CD4-positive, alpha-beta T cell treated with Interleukin-10 for 1 hour (primary cell): ENCODE results near the gene MAGI2.
"Not testable (repeated sequence)": the region's sequence is repeated elsewhere in the genome, so short reads cannot be mapped to it uniquely, and the experiment has no call there.

Source experiments
- DNase-seq: peaks from one replicate; pipeline ENCODE4 v3.0.0-alpha.2; 2020

The MAGI2 gene

GRCh38 chr7:79034730-79035129 lies 418.7 kb downstream of the MAGI2 start:
- no peak for DNase-seq

DNA sequence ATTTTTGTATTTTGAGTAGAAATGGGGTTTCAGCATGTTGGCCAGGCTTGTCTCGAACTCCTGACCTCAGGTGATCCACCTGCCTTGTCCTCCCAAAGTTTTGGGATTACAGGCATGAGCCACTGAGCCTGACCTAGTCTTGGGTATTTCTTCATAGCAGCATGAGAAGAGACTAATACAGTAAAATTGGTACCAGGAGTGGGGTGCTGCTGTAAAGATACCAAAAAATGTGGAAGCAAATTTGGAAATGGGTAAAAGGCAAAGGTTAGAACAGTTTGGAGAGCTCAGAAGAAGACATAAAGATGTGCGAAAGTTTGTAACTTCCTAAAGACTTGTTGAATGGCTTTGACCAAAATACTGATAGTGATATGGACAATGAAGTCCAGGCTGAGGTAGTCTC lies 433.8 kb downstream of the MAGI2 start:
- not testable (repeated sequence) for DNase-seq

DNA sequence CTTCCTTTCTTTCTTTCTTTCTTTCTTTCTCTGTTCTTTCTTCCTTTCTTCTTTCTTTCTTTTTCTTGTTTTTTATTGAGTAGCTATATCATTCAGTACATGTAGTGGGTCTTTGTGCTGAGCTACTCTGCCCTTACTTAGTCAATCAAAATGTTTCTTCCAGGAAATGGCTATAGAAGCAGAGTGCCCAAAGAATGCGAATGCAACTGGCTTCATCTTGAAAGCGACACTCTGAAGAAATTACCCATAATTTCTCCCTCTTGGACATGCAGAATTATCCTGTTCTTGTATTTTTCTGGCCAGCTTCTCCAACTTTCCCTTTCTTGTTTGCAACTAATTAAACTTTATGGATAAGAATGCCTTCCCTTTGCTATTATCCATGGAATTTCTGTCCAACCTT lies 441.5 kb downstream of the MAGI2 start:
- no peak for DNase-seq

- no peak for DNase-seq
These were observed 443.8 kb downstream of the MAGI2 start for GRCh38 chr7:79009647-79010046.

DNA sequence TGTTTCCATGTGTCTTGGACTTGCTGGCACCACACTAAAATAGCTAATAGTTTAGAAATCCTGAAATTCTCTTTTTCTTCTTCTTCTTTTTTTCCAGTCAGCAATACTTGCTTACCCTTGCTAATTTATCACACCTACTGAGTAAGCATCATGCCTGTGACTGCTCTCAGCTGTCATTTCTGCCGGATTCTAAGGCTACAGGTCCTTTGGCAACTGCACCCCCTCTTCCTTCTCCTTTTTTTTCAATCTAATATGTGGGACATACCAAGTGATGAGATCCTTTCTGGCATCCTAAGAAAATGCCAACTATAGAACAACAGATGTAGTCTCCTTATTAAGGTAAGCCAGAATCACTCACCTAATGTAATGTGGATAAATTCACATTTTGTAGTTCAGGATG lies 444.7 kb downstream of the MAGI2 start:
- DNase-seq = no peak

DNA sequence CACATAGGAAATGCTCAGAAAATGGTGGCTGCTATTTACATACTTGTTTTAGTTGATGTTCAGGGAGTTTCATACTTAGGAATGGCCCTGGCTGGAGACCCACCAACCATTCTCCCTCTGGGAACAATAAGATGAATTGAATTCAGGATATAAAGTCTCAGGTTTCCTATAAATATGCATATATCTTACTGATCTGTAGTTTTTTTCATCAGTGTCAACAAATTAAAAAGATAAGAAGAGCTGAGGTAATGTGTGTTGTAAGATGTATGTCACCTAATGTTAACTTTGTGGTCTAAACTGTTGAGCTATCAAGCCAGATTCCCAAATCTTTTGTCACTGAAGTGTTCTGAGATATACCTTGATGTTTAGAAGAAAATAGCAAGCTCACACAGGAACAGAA lies 457.5 kb downstream of the MAGI2 start:
- DNase-seq = no peak

DNA sequence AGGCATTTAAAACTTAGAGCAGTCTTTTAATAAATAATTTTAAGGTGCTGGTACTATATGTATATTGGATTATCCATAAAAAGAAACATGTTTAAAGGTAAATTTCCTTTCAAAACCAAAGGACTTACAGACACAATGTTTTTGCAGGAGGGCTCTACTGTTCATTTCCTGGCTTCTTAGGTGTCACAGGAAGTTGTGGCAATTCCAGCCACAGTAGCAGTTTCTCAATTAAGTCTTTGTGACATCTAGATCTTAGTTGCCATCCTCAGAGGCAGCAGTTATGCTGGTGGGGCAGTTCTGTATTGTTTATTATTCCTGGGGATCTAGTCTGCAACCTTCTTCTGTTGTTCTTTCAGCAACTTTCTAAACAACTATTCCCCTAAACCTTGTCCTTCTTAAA lies 460.1 kb downstream of the MAGI2 start:
- DNase-seq = no peak

- no peak for DNase-seq
These were observed 468.0 kb downstream of the MAGI2 start for GRCh38 chr7:78985509-78985908.

- DNase-seq = no peak
These were observed 470.0 kb downstream of the MAGI2 start for GRCh38 chr7:78983483-78983882.

- no peak for DNase-seq
These were observed 483.0 kb downstream of the MAGI2 start for GRCh38 chr7:78970440-78970916.

DNA sequence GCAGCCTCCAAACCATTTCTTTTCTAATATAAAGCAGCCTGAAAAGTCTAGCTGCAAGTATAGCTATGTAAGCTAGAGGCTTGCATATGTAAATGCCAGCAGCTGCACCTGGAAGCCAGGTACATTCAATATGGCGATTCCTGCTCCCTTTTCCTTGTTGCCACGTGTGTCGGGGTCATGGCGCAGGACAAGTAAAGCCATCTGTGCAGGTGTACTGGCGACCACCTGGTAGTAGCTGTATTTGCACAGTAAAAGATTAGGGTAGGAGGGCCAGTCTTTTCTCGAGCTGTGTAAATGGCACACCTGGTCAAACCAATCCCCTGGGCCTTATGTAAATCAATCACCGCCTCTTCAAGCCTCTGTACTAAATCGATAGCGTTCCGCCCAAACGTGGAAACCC lies 484.5 kb downstream of the MAGI2 start:
- DNase-seq = no peak

- not testable (repeated sequence) for DNase-seq
These were observed 485.9 kb downstream of the MAGI2 start for GRCh38 chr7:78967561-78967960.

DNA sequence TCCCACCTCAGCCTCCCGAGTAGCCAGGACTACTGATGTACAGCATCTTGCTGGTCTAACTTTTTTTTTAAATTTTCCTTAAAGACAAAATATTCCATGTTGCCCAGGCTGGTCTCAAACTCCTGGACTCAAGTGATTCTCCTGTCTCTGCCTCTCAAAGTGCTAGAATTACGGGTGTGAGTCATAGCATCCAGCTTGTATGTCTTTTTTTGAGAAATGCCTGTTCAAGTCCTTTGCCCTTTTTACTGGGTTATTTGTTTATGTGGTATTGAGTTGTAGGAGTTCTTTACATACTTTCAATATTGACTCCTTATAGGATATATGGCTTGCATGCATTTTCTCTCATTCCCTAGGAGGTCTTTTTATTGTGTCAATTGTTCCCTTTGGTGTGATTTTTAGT lies 486.4 kb downstream of the MAGI2 start:
- no peak for DNase-seq

DNA sequence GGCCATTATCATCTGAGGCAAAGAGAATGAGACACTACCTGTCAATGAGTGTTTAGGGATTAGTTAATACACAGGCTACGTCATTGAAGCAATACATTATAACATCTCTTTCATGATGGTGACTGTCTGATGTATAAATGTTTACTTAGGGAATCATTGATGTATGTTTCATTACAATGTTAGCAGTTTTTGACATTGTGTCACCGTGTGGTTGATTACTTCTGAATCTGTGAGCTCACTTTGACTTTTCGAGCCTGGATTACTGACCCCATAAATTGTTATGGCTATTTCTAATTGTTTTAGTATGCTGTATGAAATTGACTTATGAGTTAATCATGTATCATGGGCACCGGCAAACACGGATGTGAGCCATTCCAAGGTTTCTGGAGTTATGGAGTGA lies 494.0 kb downstream of the MAGI2 start:
- no peak for DNase-seq

DNA sequence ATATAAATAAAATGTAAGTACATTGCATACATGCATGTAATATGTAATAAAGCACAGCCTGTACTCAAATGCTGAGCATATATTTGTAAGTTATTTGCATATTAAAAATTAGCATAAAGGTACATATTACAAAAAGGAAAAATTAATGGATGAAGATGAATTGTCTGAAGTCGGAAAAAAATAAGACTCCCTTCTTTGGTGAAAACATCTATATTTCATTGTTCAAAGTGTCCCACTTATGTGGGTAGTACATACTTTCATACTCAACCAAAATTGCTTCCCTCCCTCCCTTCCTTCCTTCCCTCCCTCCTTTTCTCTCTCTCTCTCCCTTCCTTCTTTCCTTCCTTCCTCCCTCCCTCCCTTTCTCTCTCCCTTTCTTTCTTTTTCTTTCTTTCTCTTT lies 498.1 kb downstream of the MAGI2 start:
- DNase-seq = no peak

DNA sequence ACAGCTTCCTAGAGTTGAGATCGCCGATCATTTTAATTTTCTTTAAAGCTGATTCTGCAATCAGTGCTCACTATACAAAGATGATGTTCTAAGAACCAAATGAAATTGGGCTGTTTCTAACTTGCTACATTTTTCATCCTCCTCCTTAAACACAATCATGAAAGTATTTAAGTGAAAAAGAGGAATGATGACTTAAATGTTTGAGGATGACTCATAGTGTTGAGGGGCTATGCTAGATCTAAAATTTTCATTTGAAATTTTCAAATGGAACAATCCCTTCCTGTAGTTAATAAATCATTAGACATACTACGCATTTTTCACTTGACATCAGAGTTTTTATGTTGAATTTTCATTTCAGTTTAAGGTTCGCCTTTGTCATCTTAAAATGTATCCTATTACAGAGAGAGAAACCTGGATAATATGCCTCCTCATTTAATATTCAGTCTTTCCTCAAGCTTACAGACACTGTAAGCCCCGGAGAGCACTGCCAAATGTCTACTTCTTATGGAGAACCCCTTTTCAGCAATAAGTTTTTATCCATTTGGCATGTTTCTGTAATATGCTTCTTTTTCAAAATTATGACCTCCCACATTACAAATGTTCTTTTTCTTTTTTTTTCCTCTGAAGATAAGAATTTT lies 499.6 kb downstream of the MAGI2 start:
- DNase-seq = no peak

- no peak for DNase-seq
These were observed 500.4 kb downstream of the MAGI2 start for GRCh38 chr7:78953090-78953489.

DNA sequence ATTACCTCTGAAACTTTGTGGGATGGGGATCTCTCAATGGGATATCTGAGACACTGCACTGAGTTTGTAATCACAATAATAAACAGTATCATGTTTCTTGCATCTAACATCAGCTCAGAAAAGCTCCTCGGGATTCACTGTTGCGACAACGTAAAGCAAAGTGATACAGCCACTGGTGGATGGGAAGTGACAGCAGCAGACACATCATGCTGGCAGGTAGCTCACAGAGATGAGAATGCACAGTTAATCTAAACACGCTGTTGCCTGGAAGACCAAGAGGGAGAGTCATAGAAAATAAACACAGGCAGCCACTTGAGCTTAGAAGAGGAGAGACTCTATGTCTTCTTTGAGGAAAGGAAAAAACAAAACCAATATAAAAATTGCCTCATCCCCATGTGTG lies 513.8 kb downstream of the MAGI2 start:
- DNase-seq = no peak

DNA sequence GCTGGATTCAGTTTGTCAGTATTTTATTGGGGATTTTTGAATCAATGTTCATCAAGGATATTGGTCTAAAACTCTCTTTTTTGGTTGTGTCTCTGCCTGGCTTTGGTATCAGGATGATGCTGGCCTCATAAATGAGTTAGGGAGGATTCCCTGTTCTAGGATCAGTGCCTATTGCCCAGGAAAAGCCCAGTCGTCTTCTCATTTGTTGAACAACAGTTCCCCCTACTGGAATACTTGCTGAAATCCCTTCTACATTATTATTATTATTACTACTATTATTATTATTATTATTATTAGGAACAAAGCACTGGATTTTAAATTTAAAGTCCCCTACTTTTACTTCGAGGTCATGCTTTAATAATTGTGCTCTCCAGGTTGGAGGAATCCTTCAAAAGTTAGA lies 528.9 kb downstream of the MAGI2 start:
- no peak for DNase-seq

DNA sequence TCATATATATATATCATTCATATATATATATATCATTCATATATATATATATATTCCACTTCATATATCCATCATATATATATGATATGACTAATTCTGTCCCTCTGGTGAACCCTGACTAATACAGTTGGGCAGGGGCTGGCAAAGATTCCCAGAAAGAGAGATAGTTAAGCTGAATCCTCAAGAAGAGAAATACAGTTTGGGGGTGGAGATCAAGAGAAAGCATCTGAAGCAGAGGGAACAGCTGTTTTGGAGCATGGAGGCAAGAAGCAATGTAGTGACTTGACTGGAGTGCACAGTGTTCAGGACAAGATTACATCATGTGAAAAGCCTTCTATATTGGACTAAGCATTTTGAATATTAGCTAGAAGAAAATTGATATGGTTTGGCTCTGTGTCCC lies 540.7 kb downstream of the MAGI2 start:
- DNase-seq = no peak

GRCh38 chr7:78906735-78907134 lies 546.7 kb downstream of the MAGI2 start:
- no peak for DNase-seq

- DNase-seq = no peak
These were observed 548.0 kb downstream of the MAGI2 start for GRCh38 chr7:78905436-78905835.

- DNase-seq = no peak
These were observed 548.5 kb downstream of the MAGI2 start for GRCh38 chr7:78904983-78905382.

- DNase-seq = no peak
These were observed 551.9 kb downstream of the MAGI2 start for GRCh38 chr7:78901566-78901965.

DNA sequence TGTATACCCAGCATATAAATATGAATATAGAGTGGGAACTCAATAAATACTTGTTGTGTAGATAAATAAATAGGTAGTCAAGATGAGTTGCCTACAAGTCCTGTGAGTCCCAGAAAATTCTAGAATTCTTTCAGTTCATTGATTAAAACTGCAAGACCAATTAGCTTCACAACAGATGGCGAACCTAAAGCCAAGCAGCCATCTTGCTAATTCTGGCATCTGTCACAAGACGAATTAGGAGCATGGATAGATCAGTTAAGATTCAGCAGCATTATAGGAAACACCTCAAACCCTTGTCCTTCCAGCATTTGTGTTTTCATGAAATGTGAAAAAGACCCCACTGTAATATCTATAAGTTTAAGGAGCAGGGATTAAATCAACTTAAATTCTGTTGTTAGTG lies 552.7 kb downstream of the MAGI2 start:
- no peak for DNase-seq

GRCh38 chr7:78895393-78895792 lies 558.1 kb downstream of the MAGI2 start:
- DNase-seq = no peak
